SJSA1 (cell line): ENCODE results near the gene ITM2C. TPM values are rescaled to one million over a fixed set of nuclear protein-coding genes. Genes with fewer than 3 reads are reported as not detected.

Experiments
- DNase-seq, 2 experiments: peaks; one replicate each; pipeline ENCODE4 v3.0.0-alpha.2; 2015 to 2020; ENCODE audit warnings: low spot score in 2 of 2, low read depth in 1 of 2
- H3K27ac ChIP-seq: fragments of 250-450 bp; sonication (Bioruptor Pico); 2 replicates; pipeline ENCODE4 v1.5.1; 2020; ENCODE audit warnings: mild to moderate bottlenecking, moderate library complexity
- H3K27me3 ChIP-seq: fragments of 250-450 bp; sonication (Bioruptor Pico); replicated peaks from 2 replicates; pipeline ENCODE4 v1.5.1; 2020; ENCODE audit warnings: mild to moderate bottlenecking, moderate library complexity
- H3K36me3 ChIP-seq: fragments of 250-450 bp; sonication (Bioruptor Pico); 2 replicates; pipeline ENCODE4 v1.5.1; 2020; ENCODE audit warnings: mild to moderate bottlenecking
- H3K4me1 ChIP-seq: fragments of 250-450 bp; sonication (Bioruptor Pico); replicated peaks from 2 replicates; pipeline ENCODE4 v1.6.1; 2021; ENCODE audit warnings: mild to moderate bottlenecking
- H3K4me3 ChIP-seq: fragments of 250-450 bp; sonication (Bioruptor Pico); 2 replicates; pipeline ENCODE4 v1.5.1; 2020; ENCODE audit warnings: mild to moderate bottlenecking
- H3K9me3 ChIP-seq: fragments of 250-450 bp; sonication (Bioruptor Pico); replicated peaks from 2 replicates; pipeline ENCODE4 v1.5.1; 2020; ENCODE audit warnings: mild to moderate bottlenecking
- total RNA-seq: library from RNA; depleted of rRNA; stranded (reverse); fragments of >200 nt; shearing (Covaris generic); gene quantifications from 2 replicates; pipeline ENCODE4 v1.2.3, GENCODE V29; 2014

ITM2C gene
- total RNA-seq, 1 experiment from 2014 or later: 216 TPM

DNA sequence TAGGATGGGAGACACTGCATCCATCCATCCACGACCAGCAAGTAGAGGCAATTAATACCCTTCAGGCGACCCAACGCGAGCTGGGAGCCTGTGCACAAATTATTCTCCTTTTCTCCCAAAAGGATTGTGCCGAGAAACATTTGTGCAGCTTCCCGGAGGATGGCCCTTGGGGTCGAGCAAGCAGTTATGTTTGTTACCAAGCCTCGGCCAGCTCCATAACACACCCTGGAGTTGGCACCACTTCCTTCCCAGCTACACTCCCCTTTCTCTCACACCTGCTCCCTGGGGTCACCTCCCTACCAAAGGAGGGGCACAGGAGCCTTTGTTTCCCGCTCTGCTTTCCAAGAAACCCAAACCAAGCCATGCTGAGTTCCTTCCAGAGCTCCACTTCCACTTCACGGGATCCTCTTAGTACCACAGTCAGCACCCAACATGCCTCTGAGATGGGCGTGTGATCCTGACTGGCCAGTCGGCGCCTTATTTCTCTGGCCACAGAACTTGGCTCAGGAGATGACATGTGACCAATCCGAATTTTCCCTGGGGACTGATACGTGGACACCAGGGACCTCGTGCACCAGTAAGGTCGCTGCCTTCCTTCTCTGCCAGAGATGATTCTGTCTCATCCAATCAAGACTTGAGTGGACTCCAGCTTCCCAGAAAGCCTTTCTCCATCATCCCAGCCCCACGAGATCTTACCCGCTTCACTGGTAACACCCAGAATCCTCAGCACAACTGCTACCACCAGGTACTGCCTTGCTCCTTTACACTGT lies 31.8 kb downstream of the ITM2C start:
- Histone ChIP-seq H3K27me3 (no peaks in the 10 kb centered on the region), H3K27ac (no peak overlapping the region), H3K4me3 (no peak overlapping the region), H3K4me1 (peaks cover 27% of the 10 kb centered on the region), H3K9me3 (no peaks in the 10 kb centered on the region), H3K36me3 (no peaks in the 10 kb centered on the region)
- DNase-seq: peak in 1 of 2 experiments; percentile 27

- no peak overlapping the region for H3K27ac ChIP-seq
- H3K4me1 ChIP-seq: peaks cover 21% of the 10 kb centered on the region
- peak in 1 of 2 experiments; percentile 27 for DNase-seq
- H3K4me3 ChIP-seq: no peak overlapping the region
- no peaks in the 10 kb centered on the region for H3K9me3 ChIP-seq
- no peaks in the 10 kb centered on the region for H3K27me3 ChIP-seq
- no peaks in the 10 kb centered on the region for H3K36me3 ChIP-seq
These were observed 33.4 kb downstream of the ITM2C start for GRCh38 chr2:230898016-230898712.

GRCh38 chr2:230898713-230899091 lies 34.0 kb downstream of the ITM2C start:
- Histone ChIP-seq H3K27ac (no peak overlapping the region), H3K36me3 (no peaks in the 10 kb centered on the region), H3K9me3 (no peaks in the 10 kb centered on the region), H3K27me3 (no peaks in the 10 kb centered on the region), H3K4me1 (peaks cover 16% of the 10 kb centered on the region), H3K4me3 (no peak overlapping the region)
- peak in 1 of 2 experiments; percentile 30 for DNase-seq

GRCh38 chr2:230899287-230899686 lies 34.5 kb downstream of the ITM2C start:
- no peak overlapping the region for H3K27ac ChIP-seq
- peaks cover 10% of the 10 kb centered on the region for H3K4me1 ChIP-seq
- no peaks in the 10 kb centered on the region for H3K36me3 ChIP-seq
- peak in 1 of 2 experiments; percentile 35 for DNase-seq
- H3K27me3 ChIP-seq: no peaks in the 10 kb centered on the region
- no peak overlapping the region for H3K4me3 ChIP-seq
- H3K9me3 ChIP-seq: no peaks in the 10 kb centered on the region

- no peak overlapping the region for H3K27ac ChIP-seq
- no peak overlapping the region for H3K4me3 ChIP-seq
- H3K36me3 ChIP-seq: no peaks in the 10 kb centered on the region
- no peaks in the 10 kb centered on the region for H3K9me3 ChIP-seq
- H3K27me3 ChIP-seq: no peaks in the 10 kb centered on the region
- DNase-seq: peak in 1 of 2 experiments; percentile 5
- peaks cover 5% of the 10 kb centered on the region for H3K4me1 ChIP-seq
These were observed 35.0 kb downstream of the ITM2C start for GRCh38 chr2:230899786-230900185.

DNA sequence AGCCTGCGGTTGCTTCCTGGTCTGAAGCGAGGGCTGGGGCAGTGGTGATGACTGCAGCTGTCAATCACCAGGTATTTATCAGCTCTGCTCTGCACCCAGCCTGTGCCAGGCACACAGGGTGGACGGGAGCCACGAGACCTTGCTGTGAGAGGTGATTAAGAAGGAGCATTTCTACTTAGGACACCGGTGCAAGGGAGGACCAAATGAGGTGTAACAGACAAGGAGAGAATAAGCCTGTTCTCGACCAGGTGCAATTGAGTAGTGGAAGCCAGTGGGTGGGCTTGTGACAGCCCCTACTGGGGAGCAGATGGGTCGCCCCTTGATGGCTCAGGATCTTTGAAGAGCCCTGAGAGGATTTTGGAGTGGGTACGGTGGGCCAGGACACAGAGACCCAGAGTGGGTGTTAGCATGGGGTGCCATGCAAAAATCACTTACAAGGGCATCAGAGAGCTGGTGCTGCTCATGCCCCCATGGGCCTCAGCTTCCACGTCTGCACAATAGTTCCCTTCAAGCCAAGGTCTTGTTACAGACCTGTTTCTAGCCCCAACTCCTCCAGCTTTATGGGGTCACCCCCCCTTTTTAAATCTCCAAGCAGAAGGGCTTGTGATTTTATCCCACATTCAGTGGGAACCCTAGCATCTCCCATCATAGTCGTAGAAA lies 35.7 kb downstream of the ITM2C start:
- H3K27ac ChIP-seq: no peak overlapping the region
- H3K4me1 ChIP-seq: peaks cover 7% of the 10 kb centered on the region; the same call in 1 of the 2 replicates
- no peaks in the 10 kb centered on the region for H3K36me3 ChIP-seq
- no peak overlapping the region for H3K4me3 ChIP-seq
- DNase-seq: peak in 1 of 2 experiments; percentile 24
- H3K27me3 ChIP-seq: no peaks in the 10 kb centered on the region
- no peaks in the 10 kb centered on the region for H3K9me3 ChIP-seq

DNA sequence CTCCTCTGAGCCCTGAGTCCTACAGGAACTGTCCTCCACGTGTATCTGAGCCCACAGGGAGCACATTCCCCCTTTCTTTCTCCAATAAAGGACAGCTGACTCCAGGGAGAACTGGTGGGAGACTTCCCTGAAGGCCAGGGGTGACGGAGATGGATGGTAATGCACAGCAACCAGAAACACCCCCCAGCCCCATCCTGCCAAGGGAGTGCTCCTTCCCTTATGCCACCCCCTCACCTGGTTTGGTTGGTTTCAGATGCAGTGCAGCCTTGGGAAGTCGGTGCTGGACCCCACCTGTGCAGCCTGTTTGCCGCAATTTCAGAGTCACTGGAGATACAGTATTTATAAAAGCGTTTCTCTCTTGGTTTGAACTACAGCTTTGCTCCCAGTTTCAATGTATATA lies 36.3 kb downstream of the ITM2C start:
- Histone ChIP-seq H3K36me3 (no peaks in the 10 kb centered on the region), H3K4me3 (no peak overlapping the region), H3K27ac (no peak overlapping the region), H3K27me3 (no peaks in the 10 kb centered on the region), H3K4me1 (peaks cover 9% of the 10 kb centered on the region; the same call in 1 of the 2 replicates), H3K9me3 (no peaks in the 10 kb centered on the region)
- DNase-seq: peak in 1 of 2 experiments; percentile 21

- Histone ChIP-seq H3K27ac (no peak overlapping the region), H3K27me3 (no peaks in the 10 kb centered on the region), H3K36me3 (no peaks in the 10 kb centered on the region), H3K4me3 (no peak overlapping the region), H3K9me3 (no peaks in the 10 kb centered on the region), H3K4me1 (peaks cover 12% of the 10 kb centered on the region)
- DNase-seq: peak; percentile 59 to 73
These were observed 37.6 kb downstream of the ITM2C start for GRCh38 chr2:230902180-230902899.

DNA sequence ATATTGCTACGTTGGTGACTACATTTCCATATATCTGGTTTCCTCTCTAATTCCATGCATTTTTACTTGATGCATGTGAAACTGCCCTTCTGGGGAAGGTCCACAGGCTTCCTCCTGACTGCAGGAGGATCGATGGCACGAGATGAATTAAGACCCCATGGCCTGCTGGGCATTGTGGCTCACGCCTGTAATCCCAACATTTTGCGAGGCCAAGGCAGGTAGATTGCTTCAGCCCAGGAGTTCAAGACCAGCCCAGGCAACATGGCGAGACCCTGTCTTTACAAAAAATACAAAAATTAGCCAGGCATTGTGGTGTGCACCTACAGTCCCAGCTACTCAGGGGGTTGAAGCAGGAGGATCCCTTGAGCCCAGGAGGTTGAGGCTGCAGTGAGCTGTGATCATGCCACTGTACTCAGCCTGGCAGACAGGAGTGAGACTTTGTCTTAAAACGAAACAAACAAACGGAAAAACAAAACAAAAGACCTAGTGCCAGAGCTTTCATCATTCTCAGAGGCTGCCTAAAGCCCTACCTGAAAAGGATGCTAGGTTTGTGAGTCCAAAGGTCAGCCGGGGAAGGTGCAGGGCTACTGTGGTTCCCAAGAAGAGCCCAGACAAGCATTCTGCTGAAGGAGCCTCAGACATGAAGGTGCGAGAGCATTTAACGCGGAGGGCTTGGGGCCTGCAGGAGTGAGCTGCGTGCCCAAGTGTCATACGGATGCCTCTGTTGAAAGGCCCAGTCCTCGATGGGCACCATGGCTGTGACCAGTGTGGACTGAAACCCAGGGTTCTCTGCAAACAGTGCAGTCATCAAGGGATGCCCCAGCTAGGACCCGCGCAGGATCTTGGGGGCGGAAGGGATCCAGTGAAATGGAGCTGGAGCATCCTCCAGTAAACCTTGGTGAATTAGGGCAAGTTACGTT lies 38.7 kb downstream of the ITM2C start:
- H3K9me3 ChIP-seq: no peaks in the 10 kb centered on the region
- no peaks in the 10 kb centered on the region for H3K27me3 ChIP-seq
- H3K4me3 ChIP-seq: no peak overlapping the region
- peaks cover 3% of the 10 kb centered on the region; the same call in 1 of the 2 replicates for H3K36me3 ChIP-seq
- no peak overlapping the region for H3K27ac ChIP-seq
- peaks cover 23% of the 10 kb centered on the region for H3K4me1 ChIP-seq
- DNase-seq: peak in 1 of 2 experiments; percentile 22

- Histone ChIP-seq H3K4me3 (no peak overlapping the region), H3K36me3 (peaks cover 3% of the 10 kb centered on the region; the same call in 1 of the 2 replicates), H3K27ac (no peak overlapping the region), H3K4me1 (peaks cover 33% of the 10 kb centered on the region), H3K9me3 (no peaks in the 10 kb centered on the region), H3K27me3 (no peaks in the 10 kb centered on the region)
- peak in 1 of 2 experiments; percentile 35 for DNase-seq
These were observed 40.2 kb downstream of the ITM2C start for GRCh38 chr2:230904856-230905447.

GRCh38 chr2:230905448-230906421 lies 41.0 kb downstream of the ITM2C start:
- peak in 1 of 2 experiments; percentile 46 for DNase-seq
- Histone ChIP-seq H3K9me3 (no peaks in the 10 kb centered on the region), H3K27me3 (no peaks in the 10 kb centered on the region), H3K4me3 (no peak overlapping the region), H3K4me1 (peaks cover 33% of the 10 kb centered on the region), H3K36me3 (peaks cover 3% of the 10 kb centered on the region; the same call in 1 of the 2 replicates), H3K27ac (no peak overlapping the region)
